HG03095 (cell line): ENCODE measurements around the gene AGK.
A peak's percentile ranks its signal among the peaks of the same experiment; 100 is the strongest.

Experiments
- ATAC-seq: cut with Tn5 transposase; IDR thresholded peaks from one replicate; pipeline ENCODE4 v1.9.1; 2021; ENCODE audit warnings: moderate library complexity; ENCODE audit not compliant: unreplicated experiment

AGK gene

GRCh38 chr7:141585592-141586510 is 34.6 kb downstream of the AGK start:
- ATAC-seq: peak; percentile 82

GRCh38 chr7:141586878-141587277 is 35.7 kb downstream of the AGK start:
- ATAC-seq: no peak

- ATAC-seq: no peak
These were observed 36.1 kb downstream of the AGK start for GRCh38 chr7:141587304-141587703.

- ATAC-seq: no peak
These were observed 37.7 kb downstream of the AGK start for GRCh38 chr7:141588912-141589311.

GRCh38 chr7:141590071-141590470 is 38.9 kb downstream of the AGK start:
- ATAC-seq: no peak

- ATAC-seq: no peak
These were observed 39.5 kb downstream of the AGK start for GRCh38 chr7:141590666-141591065.

GRCh38 chr7:141593134-141593533 is 41.9 kb downstream of the AGK start:
- ATAC-seq: no peak

GRCh38 chr7:141597966-141598365 is 46.8 kb downstream of the AGK start:
- no peak for ATAC-seq

- ATAC-seq: no peak
These were observed 47.2 kb downstream of the AGK start for GRCh38 chr7:141598408-141598807.

GRCh38 chr7:141600168-141601006 is 49.2 kb downstream of the AGK start:
- no peak for ATAC-seq

- no peak for ATAC-seq
These were observed 58.4 kb downstream of the AGK start for GRCh38 chr7:141609576-141609975.

GRCh38 chr7:141610671-141611070 is 59.5 kb downstream of the AGK start:
- ATAC-seq: no peak

- no peak for ATAC-seq
These were observed 61.7 kb downstream of the AGK start for GRCh38 chr7:141612861-141613260.

- no peak for ATAC-seq
These were observed 66.1 kb downstream of the AGK start for GRCh38 chr7:141617280-141617679.

- ATAC-seq: no peak
These were observed 68.5 kb downstream of the AGK start for GRCh38 chr7:141619745-141620144.

GRCh38 chr7:141624763-141625162 is 73.6 kb downstream of the AGK start:
- no peak for ATAC-seq

- no peak for ATAC-seq
These were observed 79.4 kb downstream of the AGK start for GRCh38 chr7:141630621-141631020.

- ATAC-seq: no peak
These were observed 80.3 kb downstream of the AGK start for GRCh38 chr7:141631525-141631924.

GRCh38 chr7:141634065-141634464 is 82.9 kb downstream of the AGK start:
- no peak for ATAC-seq

GRCh38 chr7:141636053-141636452 is 84.8 kb downstream of the AGK start:
- no peak for ATAC-seq

- no peak for ATAC-seq
These were observed 89.1 kb downstream of the AGK start for GRCh38 chr7:141640239-141640840.
